KOPT-K1 (cell line): Measurements from ENCODE around the gene CCDC57.

Source experiments
- H3K27ac ChIP-seq: fragments of 200-600 bp; sonication (generic); 2 replicates; pipeline ENCODE4 v1.5.1; 2016; ENCODE audit warnings: antibody characterized with exemption, mild to moderate bottlenecking, low read depth, low read length; ENCODE audit not compliant: poor library complexity, severe bottlenecking
- H3K36me3 ChIP-seq: fragments of 200-600 bp; sonication (generic); 2 replicates; pipeline ENCODE4 v1.5.1; 2017; ENCODE audit warnings: antibody characterized with exemption, mild to moderate bottlenecking, low read length, moderate library complexity; ENCODE audit not compliant: insufficient read depth
- H3K9me3 ChIP-seq: fragments of 200-600 bp; sonication (generic); 2 replicates; pipeline ENCODE4 v1.5.1; 2017; ENCODE audit warnings: antibody characterized with exemption, low read length, mild to moderate bottlenecking; ENCODE audit not compliant: insufficient read depth, poor library complexity, severe bottlenecking

Gene CCDC57

DNA sequence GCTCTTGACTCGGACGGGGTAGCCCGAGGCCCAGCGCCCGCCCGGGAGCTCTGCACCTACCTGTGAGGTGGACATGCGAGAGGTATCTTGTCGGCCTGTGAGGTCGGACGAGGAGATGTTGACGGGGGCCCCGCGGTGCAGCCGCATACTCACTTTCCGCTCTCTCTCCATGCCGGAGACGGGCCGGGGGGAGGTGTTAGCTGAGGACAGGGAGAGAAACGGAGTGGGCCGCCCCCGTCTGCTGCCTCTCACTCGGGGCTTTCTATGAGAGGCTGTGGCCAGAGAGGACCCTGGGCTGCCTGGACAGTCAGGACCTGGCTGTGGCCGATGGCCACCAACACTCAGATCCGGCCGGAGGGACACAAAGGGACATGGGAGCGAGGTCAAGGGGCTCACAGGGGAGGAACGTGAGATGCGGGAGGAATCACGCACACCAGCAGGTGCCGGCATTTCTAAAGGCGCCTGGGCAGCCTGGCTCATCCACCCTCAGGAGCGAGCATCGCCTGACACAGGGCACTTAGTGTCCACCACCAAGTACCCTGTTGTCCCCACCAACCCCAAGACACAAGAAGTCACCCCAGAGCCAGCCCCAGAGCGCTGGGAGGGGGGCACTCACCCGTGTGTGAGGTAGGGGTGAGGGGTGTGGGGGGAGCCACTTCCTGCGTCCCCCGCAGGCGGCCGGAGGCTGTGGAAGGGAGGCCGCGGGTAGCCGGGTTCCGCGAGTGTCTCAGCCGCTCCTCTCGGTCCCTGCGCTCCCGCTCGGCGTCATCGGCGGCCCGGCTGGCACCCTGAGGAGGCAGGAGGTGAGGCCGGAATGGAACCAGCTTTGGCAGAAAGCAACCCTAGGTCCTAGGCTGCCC is 36.4 kb upstream of the CCDC57 start:
- Histone ChIP-seq H3K36me3 (peaks cover 97% of the 10 kb centered on the region), H3K27ac (no peak overlapping the region), H3K9me3 (no peaks in the 10 kb centered on the region)

DNA sequence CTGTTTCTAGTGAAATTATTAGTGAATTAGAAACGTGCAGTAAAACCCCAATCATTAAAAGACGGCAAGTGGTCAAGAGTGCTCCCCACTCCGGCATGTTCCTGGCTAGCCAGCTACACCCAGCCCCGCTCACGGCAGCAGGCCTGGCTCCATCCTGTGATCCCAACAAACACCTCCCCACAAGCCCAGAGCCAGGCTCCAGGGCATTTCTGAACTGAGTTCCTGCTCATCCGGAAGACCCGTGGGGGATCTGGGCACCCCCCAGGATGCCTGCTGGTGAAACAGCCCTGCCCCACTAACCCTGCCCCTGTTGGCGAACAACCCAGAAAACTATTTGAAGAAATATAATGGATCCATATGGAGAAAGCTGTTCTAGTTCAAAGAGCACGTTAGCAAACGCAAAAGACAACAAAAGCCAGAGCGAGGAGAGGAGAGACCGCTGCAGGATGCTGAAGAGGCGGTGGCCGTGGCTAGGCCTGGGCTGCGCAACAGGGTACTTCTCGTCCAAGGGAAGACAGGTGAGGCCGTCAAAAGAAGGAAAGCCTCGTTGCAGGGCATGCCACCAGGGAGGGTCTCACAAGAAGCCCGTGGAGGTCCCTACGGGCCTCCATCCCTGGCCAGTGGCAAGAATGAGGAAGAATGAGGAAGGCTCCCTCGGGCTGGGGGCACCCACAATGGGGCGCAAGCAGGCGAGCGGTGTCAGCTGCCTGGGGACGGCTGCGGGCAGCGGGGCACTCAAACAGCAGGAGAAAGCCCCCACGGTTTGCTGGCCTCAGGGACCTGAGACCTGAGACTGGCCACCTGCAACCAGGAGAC is 35.4 kb upstream of the CCDC57 start:
- H3K27ac ChIP-seq = no peak overlapping the region
- H3K36me3 ChIP-seq = peaks cover 100% of the 10 kb centered on the region
- H3K9me3 ChIP-seq = no peaks in the 10 kb centered on the region

DNA sequence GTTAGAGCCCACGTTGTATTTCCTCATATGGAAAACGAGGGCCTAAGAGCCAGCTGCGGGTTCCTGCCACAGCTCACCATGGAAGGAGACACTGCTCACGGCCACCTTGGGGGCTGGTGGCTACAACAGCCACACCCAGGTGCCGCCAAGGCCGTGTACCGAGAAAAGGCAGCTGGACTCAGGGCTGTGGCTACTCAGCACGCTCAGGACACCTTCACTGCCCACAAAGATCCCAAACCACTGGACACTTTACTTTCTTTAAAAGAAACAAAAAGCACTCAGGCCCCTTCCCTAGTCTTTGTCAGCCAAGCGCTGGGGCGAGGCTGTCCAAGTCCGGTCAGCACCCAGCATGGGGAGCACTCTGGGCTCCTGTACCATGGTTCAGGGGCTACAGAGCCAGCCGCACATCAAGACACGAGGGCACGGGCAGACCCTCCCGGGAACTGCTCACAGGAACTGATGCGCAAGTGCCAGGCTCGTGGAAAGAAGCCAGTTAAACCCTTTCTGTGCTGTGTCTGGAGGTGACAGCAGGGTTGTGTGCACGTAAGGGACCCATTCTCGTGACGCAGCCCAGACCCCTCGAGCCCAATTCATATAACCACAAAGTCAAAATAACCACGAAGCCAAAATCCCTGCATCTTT is 34.7 kb upstream of the CCDC57 start:
- Histone ChIP-seq H3K27ac (no peak overlapping the region), H3K36me3 (peaks cover 100% of the 10 kb centered on the region), H3K9me3 (no peaks in the 10 kb centered on the region)

DNA sequence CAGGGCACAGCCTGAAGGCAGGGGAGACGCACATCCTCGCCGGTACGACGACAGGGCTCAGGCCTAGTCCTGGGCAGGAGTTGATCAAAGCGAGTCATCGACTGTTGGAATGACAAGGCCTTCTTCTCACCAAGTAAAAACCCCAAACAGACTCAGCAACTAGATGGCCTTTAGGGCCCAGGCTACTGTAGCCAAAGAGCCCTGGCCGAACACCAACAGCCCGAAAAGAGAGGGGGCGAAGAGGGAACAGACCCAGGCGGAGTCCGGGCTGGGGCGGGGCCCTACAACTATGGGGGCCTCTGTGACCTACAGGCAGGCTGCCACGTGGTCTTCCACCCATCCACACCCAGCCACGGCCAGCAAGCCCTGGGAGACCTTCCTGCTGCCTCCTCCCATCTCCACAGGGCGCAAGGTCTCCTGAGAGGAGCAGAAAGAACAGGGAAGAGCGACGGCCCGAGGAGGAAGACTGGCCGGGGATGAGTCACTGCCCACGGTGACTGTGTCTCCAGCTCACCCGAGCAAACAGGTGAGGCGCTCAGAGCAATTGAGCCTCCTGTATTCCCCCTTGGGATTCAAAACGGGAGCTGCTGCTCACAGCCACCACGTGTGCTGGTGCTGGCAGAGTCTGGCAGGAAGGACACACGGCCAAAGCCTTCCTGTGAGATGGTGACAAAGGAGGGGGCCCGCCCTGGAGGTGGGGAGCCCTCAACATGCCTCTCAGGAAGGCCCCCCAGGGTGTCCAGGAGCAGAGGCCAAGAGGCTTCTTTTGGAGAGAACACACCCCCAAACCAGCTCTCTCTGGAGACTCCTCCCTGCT is 33.9 kb upstream of the CCDC57 start:
- H3K36me3 ChIP-seq = peaks cover 100% of the 10 kb centered on the region
- H3K27ac ChIP-seq = no peak overlapping the region
- no peaks in the 10 kb centered on the region for H3K9me3 ChIP-seq

DNA sequence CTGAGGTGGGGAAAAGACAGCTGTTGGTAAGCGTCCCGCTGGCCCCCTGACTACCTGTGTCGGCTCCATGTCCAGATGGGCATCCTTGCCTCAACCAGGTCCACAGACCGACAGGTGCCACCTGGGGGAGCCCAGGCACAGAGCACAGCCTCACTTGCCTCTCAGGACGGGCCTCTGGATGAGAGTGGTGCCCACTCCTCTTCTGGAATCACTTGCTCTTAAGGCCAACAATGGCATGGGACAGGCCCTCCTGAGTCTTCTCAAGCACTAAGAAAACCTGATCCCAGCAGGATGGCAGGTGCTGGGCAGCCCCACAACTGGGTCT is 33.4 kb upstream of the CCDC57 start:
- peaks cover 100% of the 10 kb centered on the region for H3K36me3 ChIP-seq
- no peaks in the 10 kb centered on the region for H3K9me3 ChIP-seq
- H3K27ac ChIP-seq = no peak overlapping the region

DNA sequence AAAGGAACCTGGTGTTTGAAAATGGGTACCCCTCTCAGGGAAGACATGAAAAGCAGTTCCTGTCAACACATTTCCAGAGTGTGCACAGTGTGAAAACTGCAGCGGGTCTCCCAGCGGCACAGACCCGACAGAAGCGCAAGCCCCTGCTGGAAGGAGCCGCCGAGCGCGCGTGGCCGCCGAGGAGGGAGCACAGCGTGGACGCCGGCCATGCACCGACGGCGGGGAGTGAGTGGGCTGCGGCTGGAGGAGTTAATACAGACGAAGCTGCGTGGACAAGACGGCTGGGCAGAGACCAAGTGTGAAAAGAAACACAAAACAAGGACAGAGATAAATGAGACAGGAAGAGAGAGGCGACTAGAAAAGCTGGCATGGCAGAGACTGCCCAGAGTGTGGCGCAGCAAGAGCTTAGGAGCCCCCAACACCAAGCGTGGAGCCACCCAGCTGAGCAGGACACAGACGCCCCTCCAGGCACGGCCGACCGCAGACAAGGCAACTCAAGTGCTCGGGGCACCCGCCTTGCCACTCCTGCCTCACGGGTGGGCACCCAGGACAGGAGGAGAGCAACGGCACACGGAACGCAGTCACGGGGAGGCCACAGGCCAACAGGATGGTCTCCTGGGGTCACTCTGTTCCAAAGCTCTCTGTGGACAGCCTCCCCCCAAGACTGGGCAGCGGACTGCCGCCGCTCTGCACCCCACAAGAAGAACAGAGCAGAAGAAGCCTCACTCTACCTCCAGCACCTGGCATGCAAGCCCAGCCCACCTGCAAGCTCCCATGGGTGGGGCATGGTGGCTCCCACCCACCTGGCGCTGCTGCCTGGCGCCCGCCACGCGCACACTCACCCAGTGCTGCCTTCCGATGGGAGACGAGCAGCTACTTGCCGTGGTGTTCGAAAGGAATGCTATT is 32.7 kb upstream of the CCDC57 start:
- Histone ChIP-seq H3K27ac (no peak overlapping the region), H3K9me3 (no peaks in the 10 kb centered on the region), H3K36me3 (peaks cover 100% of the 10 kb centered on the region)

DNA sequence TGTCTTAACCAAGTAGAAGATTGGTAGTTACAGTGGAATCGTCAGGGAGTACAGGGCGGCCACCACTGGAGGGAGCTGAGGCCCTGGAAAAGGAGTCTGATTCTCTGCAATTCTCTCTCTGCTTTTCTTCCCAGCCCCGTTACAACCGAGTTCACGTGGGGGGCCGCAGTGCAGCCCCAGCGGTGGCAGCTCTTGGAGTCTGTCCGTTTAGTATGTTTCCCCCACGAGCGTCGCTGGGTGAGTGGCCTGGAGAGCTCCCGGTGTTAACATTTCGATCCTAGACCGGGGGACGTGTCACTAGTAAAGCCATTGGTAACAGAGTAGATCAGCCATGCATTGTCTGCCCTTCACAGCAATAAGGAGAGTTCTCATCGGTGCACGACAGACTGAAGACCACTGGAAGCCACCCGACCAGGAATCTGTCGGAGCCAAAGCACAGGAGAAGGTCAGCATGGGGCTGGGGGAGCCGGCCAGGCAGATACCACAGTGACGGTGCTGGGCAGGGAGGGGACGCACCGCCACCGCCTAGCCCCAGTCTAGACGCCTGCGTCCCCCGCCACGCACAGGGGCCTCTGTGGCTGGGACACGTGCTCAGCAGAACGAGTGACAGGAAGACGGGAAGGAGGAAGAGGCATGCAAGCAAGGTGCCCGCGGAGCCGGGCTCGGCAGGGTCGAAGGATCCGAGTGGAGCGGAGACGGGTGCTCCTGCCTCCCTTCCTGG is 31.9 kb upstream of the CCDC57 start:
- no peaks in the 10 kb centered on the region for H3K9me3 ChIP-seq
- no peak overlapping the region for H3K27ac ChIP-seq
- H3K36me3 ChIP-seq = peaks cover 100% of the 10 kb centered on the region

DNA sequence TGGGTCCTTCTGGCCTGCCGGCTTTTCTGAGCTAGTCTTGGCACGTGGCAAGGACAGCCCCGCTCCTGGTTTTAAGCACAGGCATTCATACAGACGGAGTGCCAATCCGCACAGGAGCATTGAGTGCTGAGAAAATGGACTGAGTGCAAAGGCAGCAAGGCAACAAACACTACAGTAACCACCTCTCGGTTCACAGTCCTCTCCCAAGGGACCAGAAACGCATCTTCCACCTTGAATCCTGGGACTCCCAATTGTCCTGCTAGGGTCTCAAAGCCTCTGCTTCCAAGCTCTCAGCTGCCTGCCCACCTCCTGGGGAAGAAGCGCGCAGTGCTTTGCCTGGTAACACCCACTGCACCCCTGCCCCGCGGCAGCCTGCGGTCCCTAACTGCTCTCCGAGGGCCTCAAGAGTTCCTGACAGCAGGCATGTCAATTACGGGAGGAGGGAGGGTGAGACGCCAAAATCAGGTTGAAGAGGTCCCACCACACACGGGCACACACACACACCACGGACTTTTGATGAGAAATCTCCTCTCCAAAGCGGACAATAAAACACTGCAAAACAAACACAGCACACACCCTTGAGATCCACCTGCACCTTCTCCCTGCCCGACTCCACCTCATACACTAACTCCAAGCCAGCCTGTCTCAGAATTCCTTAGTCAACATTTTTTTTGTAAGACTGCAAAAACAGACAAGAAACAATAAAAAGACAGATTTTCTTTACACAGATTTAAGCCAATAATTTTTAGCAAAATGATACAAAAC is 31.2 kb upstream of the CCDC57 start:
- no peak overlapping the region for H3K27ac ChIP-seq
- H3K9me3 ChIP-seq = no peaks in the 10 kb centered on the region
- peaks cover 95% of the 10 kb centered on the region for H3K36me3 ChIP-seq

DNA sequence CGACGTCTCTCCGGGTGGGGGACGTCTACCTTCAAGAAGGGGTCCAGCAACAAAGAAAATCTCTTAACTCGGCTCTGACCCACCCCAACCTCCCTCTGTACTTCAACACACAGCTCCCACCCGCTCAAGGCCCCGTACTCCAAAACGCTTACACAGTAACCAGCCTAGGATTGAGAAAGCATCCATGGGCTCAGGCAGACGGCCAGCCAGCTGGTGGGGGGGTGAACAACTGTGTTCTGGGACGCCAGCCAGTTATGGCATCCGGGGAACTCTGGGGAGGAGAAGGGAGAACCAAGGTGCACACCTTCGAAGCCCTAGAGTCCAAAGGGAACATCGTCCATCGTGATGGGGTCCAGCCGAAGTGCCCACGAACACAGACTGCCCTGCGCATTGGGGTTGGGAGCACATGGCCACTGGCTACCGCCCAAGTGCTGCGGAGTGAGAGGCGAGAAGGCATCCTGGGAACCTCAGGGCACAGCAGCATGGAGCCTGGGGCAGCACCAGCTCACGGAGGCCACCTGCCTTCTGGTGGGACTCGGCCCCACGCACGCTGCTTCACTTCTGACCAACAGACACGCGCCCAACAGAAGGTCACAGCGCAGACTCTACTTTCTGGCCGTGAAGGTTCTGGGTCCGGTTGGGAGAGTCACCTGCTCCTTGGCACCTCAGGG is 30.5 kb upstream of the CCDC57 start:
- Histone ChIP-seq H3K36me3 (peaks cover 88% of the 10 kb centered on the region), H3K27ac (no peak overlapping the region), H3K9me3 (no peaks in the 10 kb centered on the region)

DNA sequence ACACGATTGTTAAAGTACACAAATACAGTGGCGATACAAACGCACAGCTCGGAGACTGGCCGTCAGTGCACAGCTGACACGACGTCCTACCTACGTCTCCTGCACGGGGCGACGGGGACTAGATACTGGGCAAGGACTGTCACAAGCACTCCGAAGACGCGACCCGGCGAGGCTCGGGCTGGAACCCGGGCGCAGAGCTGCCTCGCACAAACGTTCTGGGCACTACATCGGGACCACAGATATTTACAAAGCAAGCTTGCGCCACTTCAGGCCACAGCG is 30.0 kb upstream of the CCDC57 start:
- no peaks in the 10 kb centered on the region for H3K9me3 ChIP-seq
- H3K36me3 ChIP-seq = peaks cover 83% of the 10 kb centered on the region
- no peak overlapping the region for H3K27ac ChIP-seq

DNA sequence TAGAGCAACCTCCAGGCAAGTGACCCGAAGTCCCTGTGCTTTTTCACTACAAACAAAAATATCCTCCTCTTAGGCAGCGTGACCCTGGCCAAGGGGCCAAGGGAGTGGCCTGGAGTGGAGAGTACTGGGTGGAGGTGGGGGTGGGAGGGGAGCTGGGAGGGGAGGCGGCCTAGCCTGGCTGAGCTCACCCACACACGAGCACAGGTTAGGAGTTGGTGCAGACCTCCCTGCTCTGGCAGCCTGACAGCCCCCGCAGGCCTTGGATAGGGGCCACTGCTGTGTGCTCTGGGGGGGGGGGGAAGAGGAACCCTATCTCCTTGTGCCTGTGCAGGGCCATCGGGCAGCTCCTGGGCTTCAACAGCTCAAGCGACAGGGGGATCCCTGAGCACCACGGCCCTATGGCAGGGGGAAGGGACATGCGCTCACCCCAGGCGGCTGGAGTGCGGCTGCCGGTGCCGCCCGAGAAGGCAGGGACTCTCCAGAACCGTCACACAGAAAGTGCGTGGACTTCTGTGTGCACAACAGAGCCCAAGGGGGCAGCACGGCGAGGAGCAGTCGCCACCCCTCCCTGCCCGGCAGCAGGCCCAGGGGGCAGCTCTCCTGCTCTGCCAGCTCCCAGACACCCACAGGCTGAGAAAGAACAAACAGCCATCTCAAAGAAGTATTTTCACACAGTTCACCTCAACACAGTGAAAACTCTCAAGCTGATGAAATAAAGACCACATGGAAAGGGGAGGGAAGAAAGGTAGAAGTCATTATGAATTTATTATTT is 29.5 kb upstream of the CCDC57 start:
- H3K27ac ChIP-seq = no peak overlapping the region
- H3K36me3 ChIP-seq = peaks cover 78% of the 10 kb centered on the region
- H3K9me3 ChIP-seq = no peaks in the 10 kb centered on the region

DNA sequence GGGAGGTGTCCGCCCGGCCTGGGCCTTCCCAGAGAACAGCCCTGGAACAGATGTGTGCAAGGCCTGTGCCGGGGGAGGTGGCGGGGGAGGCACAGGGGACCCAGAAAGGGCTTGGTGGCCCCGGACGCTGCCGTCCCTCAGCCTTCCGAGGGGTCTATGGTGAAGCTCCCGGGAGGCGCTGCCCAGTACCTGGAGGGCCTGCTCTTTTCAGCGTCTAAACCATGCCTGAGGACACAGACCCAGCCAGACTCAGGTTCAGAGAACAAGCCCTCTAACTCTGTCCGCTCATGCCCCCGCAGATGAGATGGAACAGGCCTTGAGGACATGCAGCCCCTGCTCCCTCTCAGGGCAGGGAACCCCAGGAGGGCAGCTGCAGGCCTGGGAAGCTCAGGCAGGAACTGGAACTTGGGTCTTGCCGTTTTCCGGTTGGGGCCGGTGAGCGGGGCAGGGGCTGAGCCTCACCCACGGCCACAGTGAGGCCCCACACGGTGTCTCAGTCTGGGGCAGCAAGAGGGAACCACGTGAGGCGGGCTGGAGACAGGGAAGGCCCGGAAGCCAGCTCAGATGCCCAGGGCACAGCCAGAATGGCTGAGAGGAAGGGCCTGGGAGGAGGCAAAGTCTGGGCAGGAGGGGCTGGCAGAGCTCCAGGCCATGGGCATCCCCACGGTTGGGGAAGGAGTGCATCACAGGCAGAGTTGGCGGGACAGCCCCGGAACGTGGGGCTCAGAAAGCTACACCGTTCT is 28.7 kb upstream of the CCDC57 start:
- no peaks in the 10 kb centered on the region for H3K9me3 ChIP-seq
- no peak overlapping the region for H3K27ac ChIP-seq
- H3K36me3 ChIP-seq = peaks cover 70% of the 10 kb centered on the region
